ENCODE data around the gene TGFB3.
"Not testable (repeated sequence)": the region's sequence is repeated elsewhere in the genome, so short reads cannot be mapped to it uniquely, and the experiment has no call there.

TGFB3 gene

DNA sequence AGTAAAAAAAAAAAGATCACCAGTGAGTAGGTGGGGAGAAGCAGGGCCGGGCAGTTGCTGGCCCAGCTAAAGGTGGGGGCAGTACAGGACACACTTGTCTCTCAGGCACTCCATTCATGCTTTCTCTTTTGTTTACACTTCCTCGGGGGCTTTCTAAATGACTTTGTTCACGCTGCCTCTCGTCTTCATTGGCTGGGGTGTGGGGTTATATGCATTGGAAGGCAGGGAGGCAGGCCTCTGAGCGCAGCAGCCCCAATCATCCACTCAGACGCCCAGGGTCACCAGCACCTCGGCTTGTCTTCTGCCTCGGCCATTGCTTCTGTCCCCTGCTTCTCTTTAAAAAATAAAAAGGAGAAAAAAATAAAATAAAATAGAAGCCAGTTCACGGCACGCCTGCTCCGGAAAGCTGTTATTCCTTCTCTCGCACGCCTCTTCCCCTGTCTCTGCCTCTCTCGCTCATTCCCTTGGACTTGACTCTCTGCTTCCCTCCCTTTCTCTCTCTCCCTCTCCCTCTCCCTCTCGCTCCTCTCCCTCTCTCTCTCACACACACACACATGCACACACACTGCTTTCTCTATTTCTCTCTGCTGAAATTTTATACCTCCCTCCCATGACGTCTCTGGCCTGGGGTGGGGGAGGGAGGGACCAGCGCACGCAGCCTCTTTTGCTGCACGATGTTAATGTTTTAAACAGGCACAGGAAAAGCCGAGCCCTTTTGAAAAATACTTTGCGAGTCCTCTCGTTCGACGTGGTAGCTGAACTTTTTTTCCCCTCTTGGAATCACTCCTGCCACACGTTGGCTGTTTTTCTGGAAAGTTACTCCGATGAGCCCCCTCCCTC is at the start of gene TGFB3:
TGFB3 (minus strand) TSS at position 570 of the 840 bp plus-strand sequence. CDS start 1,102 bp downstream, outside the sequence.
- in situ Hi-C loops (cut with MboI; ENCODE audit: low sequenced_read_pairs): loop anchor here (25.0 kb wide), 1 partner anchor 269 kb away; no protein-coding TSS in a partner anchor

- in situ Hi-C loops (cut with MboI; ENCODE audit: low sequenced_read_pairs): no loop called here
Measured at GRCh38 chr14:76024211-76024907, 42.6 kb upstream of the TGFB3 start.

DNA sequence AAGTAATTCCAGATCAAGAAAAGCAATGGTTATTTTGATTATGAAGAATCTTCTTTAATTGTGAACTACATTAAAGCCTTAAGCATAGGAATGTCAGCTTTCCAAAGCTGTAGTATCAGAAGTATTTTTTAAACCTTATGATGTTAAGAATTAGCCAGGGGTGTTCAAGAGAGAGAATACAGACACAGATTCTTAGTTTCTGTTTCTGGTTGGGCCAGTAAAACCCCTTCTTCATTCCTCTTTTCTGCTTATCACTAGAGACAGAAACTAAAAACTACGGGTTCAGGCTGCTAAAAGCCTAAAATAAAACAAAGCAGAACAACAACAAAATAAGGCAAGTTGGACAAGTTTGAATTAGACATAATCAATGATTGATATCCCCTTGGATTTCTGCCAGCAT is 42.0 kb upstream of the TGFB3 start:
- in situ Hi-C loops (cut with MboI; ENCODE audit: low sequenced_read_pairs): no loop called here

GRCh38 chr14:76022991-76023390 is 41.2 kb upstream of the TGFB3 start:
- in situ Hi-C loops (cut with MboI; ENCODE audit: low sequenced_read_pairs): no loop called here

DNA sequence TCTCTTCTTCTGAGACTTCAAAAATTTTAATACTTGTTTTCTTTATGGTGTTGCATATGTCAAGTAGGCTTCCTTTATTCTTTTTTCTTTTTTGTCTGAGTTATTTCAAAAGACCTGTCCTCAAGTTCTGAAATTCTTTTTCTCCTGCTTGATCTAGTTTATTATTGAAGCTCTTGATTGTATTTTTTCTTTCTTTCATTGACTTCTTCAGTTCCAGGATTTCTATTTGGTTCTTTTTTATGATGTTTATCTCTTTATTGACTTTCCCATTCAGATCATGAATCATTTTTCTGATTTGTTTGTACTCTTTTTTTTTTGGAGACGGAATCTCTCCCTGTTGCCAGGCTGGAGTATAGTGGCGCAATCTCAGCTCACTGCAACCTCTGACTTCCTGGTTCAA is 37.9 kb upstream of the TGFB3 start:
- in situ Hi-C loops (cut with MboI; ENCODE audit: low sequenced_read_pairs): no loop called here

DNA sequence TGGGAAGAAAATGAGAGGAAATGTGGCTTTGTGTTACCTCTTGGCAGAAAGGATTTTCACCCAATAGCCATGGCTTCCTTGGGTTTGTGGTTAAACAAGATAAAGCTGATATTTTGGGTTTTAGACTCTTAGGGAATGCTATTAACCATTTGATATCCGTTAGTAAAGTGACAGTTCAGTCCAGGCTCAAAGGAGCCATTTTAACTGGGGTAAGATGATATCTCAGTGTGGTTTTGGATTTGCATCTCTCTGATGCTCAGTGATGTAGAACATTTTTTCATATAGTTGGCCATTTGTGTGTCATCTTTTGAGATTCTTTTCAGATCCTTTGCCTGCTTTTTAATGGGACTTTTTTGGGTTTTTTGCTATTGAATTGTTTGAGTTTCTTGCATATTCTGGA is 33.9 kb upstream of the TGFB3 start:
- in situ Hi-C loops (cut with MboI; ENCODE audit: low sequenced_read_pairs): no loop called here

DNA sequence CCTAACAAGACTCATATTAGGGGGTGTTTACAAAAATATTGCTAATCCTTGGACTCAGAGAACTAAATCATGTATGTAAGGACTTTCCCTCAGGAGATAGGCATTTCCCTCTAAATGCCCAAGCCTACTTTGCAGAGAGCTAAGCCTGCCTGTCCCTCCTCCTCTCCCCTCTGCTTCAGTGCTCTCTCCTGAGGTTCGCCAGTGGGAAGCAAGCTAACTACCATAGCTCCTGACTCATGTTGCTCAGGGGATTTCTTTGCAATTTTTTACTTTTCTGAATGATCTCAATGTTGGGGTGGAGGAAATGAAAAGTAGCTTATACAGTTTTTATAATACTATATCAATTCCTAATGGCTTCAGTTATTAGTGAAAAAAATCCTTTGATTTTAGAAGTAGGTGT is 33.4 kb upstream of the TGFB3 start:
- in situ Hi-C loops (cut with MboI; ENCODE audit: low sequenced_read_pairs): no loop called here

DNA sequence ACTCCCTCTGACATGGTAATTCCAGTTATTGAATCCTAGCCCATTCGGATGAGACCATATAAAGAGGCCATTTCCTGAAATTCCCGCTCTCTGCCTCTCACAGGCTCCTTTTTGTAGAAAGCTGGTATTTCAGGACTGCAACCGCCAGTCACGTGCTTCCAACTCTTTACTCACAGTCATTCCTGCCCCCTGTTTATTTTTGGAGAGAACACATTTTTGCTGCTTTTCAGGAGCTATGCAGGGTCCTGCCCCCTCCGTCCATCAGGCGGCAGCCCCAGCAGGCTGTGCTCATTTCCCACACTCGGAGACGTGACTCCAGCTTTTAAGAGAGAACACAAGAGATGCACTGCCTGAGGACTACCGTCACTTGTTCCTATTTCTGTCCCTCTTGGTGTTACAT is 30.6 kb upstream of the TGFB3 start:
- in situ Hi-C loops (cut with MboI; ENCODE audit: low sequenced_read_pairs): no loop called here

GRCh38 chr14:76011930-76012329 is 30.1 kb upstream of the TGFB3 start:
- in situ Hi-C loops (cut with MboI; ENCODE audit: low sequenced_read_pairs): no loop called here

DNA sequence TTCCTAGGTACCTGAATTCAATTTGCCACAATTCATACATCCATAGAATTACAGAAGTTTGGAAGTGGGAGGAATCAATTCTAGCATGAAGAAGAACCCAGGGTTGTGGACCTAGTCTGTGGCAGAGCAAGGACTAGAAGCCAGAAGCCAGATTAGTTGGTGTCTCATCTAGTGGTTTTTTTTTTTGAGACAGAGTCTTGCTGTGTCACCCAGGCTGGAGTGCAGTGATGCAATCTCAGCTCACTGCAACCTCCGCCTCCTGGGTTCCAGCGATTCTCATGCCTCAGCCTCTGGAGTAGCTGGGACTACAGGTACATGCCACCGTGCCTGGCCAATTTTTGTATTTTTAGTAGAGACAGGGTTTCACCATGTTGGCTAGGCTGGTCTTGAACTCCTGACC is 27.8 kb upstream of the TGFB3 start:
- in situ Hi-C loops (cut with MboI; ENCODE audit: low sequenced_read_pairs): not testable (repeated sequence)

- in situ Hi-C loops (cut with MboI; ENCODE audit: low sequenced_read_pairs): no loop called here
Measured at GRCh38 chr14:76007852-76008251, 26.1 kb upstream of the TGFB3 start.

DNA sequence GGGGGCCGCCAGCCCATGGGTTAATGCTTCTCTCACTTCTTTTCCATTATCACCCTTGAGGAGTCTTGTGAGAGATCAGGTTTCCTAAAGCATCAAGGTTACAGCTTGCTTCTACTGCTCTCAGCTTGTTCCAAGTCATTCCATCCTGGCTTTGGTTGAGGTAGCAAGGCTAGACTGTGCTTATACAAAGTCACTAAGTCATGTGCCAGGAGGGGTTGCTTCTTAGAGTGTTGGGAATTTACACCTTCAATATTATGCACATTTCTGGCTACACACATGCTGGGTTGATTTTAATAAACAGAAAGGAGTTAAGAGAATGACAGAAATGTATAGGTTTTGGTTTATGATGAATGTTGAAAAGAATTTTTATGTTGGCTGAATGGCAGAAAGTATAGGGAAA is 25.6 kb upstream of the TGFB3 start:
- in situ Hi-C loops (cut with MboI; ENCODE audit: low sequenced_read_pairs): no loop called here

DNA sequence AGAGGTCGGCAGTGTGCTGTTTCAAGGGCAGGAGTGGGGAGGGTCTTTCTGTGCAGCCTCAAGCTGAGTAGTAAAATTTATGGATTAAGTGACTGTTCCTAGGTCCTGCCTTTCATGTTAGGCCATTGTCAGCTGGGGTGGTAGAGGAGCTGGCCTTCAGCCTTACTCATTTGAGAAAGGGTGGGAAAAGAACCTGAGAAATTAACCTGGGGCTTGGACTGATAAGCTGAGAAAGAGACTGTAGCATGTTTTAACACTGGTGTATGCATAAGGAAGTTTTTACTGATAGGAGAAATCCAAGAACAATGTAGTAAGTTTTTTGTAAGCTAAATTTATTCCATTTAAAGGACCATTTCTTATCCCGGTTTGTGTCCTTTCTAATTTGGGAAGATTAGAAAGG is 24.5 kb upstream of the TGFB3 start:
- in situ Hi-C loops (cut with MboI; ENCODE audit: low sequenced_read_pairs): no loop called here

- in situ Hi-C loops (cut with MboI; ENCODE audit: low sequenced_read_pairs): no loop called here
Measured at GRCh38 chr14:76002383-76002782, 20.6 kb upstream of the TGFB3 start.

GRCh38 chr14:75999511-76000190 is 17.9 kb upstream of the TGFB3 start:
- in situ Hi-C loops (cut with MboI; ENCODE audit: low sequenced_read_pairs): loop anchor here (25.0 kb wide), 1 partner anchor 287 kb away; no protein-coding TSS in a partner anchor

DNA sequence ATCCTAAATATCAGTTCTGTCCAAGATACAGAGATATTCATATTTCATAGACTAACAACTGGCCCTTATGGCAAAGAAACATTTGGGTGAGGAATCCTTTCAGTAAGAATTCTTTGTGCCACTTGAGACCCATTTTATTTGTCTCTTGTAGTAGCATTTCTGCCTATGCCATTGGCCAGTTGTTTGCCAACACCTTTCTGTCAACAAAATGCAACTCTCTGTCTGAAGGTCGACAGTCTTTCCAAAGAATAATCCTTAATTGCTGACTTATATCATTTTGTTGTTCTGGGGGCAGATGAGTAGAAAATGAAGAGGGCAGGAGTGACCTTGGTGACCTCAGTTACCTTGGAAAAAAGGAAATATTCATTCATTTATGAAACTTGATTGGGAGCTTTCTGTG is 14.7 kb upstream of the TGFB3 start:
- in situ Hi-C loops (cut with MboI; ENCODE audit: low sequenced_read_pairs): loop anchor here (25.0 kb wide), 1 partner anchor 284 kb away; no protein-coding TSS in a partner anchor

- in situ Hi-C loops (cut with MboI; ENCODE audit: low sequenced_read_pairs): loop anchor here (25.0 kb wide), 1 partner anchor 283 kb away; no protein-coding TSS in a partner anchor
Measured at GRCh38 chr14:75995372-75996041, 13.7 kb upstream of the TGFB3 start.

DNA sequence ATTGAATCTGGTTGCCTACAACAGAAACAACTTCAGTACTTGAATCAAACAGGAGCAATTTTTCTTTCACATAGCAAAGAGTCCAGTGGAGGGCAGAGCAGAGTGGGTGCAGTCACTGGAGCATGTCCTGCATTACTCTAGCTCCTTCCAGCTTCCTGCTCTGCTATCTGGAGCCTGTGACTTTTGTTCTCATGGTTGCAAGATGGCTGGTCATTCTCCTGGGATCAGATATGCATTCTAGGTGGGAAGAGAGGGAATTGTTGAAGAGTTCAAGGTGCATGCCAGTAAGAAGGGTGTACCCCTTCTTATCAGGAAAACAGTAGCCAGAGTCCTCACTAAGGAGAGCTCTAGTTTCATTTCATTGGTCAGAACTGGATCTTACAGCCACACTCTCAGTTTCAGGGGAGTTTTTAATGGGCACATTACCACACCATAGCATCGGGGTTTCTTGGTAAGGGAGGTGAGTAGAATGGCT is 11.8 kb upstream of the TGFB3 start:
- in situ Hi-C loops (cut with MboI; ENCODE audit: low sequenced_read_pairs): loop anchor here (25.0 kb wide), 1 partner anchor 281 kb away; no protein-coding TSS in a partner anchor

DNA sequence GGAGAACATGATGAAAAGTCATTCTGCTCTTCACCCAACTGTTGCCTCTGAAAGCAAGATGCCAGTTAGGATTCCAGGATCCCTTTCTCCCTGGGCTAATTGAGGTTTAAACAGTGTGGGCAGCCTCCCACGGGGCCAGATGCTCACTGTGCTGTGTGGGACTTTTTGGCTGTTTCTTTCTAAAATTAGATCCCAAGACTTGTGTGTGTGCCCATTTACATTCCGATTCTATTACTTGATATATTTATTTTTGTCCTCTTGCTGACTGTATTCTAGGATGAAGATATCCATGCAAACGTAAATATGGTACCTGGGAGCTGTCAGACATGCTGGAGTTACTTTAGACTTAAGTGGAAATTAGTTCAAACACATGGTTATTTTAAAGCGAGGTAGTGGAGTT is 10.0 kb upstream of the TGFB3 start:
- in situ Hi-C loops (cut with MboI; ENCODE audit: low sequenced_read_pairs): loop anchor here (25.0 kb wide), 1 partner anchor 279 kb away; no protein-coding TSS in a partner anchor

- in situ Hi-C loops (cut with MboI; ENCODE audit: low sequenced_read_pairs): loop anchor here (25.0 kb wide), 1 partner anchor 278 kb away; no protein-coding TSS in a partner anchor
Measured at GRCh38 chr14:75990297-75990696, 8.5 kb upstream of the TGFB3 start.
